ENCODE results near the gene LSAMP. TPM values are rescaled to one million over a fixed set of nuclear protein-coding genes. Genes with fewer than 3 reads are reported as not detected.

Gene LSAMP
- total RNA-seq, 4 donors from 2014 or later, result 1.2 to 3.0 (median 1.8) TPM

DNA sequence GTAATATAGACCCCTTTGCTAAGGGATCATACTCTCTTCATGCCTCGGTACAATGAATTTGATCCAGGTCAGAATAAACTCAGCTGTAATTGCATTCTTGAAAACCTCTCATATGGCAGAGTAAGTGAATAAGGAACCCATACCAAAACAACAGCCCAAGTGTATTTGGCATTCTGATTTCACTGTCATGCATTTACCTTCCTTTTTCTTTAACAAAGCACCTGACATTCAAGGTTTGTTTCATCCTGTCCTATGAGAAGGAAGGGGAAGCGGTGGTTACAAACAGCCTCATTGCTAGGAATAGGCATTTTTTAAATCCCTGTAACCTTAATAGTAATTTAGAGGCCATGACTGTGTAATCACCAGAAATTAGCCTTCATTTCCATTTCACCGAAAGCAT lies 97.1 kb downstream of the LSAMP start:
- intact Hi-C loops (cut with DNase I), result no loop called here
- no peak for TF ChIP-seq CTCF (IDR thresholded peaks at IDR 0.05)
- no peak for TF ChIP-seq POLR2A (IDR thresholded peaks at IDR 0.05; ENCODE audit: low read depth)
- no peak for TF ChIP-seq EP300 (IDR thresholded peaks at IDR 0.05)
- TF ChIP-seq POLR2AphosphoS5 (IDR thresholded peaks at IDR 0.05), result no peak
- no peaks in the 10 kb centered on the region for H3K4me1 ChIP-seq

GRCh38 chr3:116342499-116342898 lies 102.8 kb downstream of the LSAMP start:
- DNase-seq (ENCODE audit: extremely low spot score), result no peak
- intact Hi-C loops (cut with DNase I), result no loop called here
- Histone ChIP-seq H3K4me1 (peaks cover 0 to 5% (median 5%) of the 10 kb centered on the region in 4 donors), H3K4me3 (no peak overlapping the region), H3K27ac (replicated peaks in 1 of 4) (no peak overlapping the region), H3K27me3 (no peaks in the 10 kb centered on the region), H3K36me3 (no peaks in the 10 kb centered on the region), H3K9me3 (no peaks in the 10 kb centered on the region)
- 73% methylated on average over 2 of the region's 2 CpGs for WGBS
- TF ChIP-seq POLR2AphosphoS5 (IDR thresholded peaks at IDR 0.05) (no peak), CTCF (IDR thresholded peaks at IDR 0.05) (no peak), POLR2A (IDR thresholded peaks at IDR 0.05; ENCODE audit: low read depth) (no peak), EP300 (IDR thresholded peaks at IDR 0.05) (no peak)

More for the DNA sequence above, 97.1 kb downstream of the LSAMP start:
- no peaks in the 10 kb centered on the region for H3K27me3 ChIP-seq
- no peak overlapping the region for H3K4me3 ChIP-seq
- WGBS, result 85% methylated on average over 3 of the region's 3 CpGs
- H3K9me3 ChIP-seq, result no peaks in the 10 kb centered on the region
- DNase-seq (ENCODE audit: extremely low spot score), result no peak
- H3K27ac ChIP-seq (replicated peaks in 1 of 4), result no peak overlapping the region
- no peaks in the 10 kb centered on the region for H3K36me3 ChIP-seq

GRCh38 chr3:116341899-116342298 lies 103.4 kb downstream of the LSAMP start:
- no peaks in the 10 kb centered on the region for H3K36me3 ChIP-seq
- no peak for DNase-seq (ENCODE audit: extremely low spot score)
- H3K4me3 ChIP-seq, result no peak overlapping the region
- H3K9me3 ChIP-seq, result no peaks in the 10 kb centered on the region
- H3K4me1 ChIP-seq, result peaks cover 0 to 5% (median 5%) of the 10 kb centered on the region in 4 donors
- intact Hi-C loops (cut with DNase I), result no loop called here
- no peak for TF ChIP-seq POLR2AphosphoS5 (IDR thresholded peaks at IDR 0.05)
- TF ChIP-seq CTCF (IDR thresholded peaks at IDR 0.05), result no peak
- no peak for TF ChIP-seq EP300 (IDR thresholded peaks at IDR 0.05)
- TF ChIP-seq POLR2A (IDR thresholded peaks at IDR 0.05; ENCODE audit: low read depth), result no peak
- H3K27me3 ChIP-seq, result no peaks in the 10 kb centered on the region
- no peak overlapping the region for H3K27ac ChIP-seq (replicated peaks in 1 of 4)

GRCh38 chr3:116341381-116341780 lies 103.9 kb downstream of the LSAMP start:
- DNase-seq (ENCODE audit: extremely low spot score), result no peak
- H3K4me1 ChIP-seq, result peaks cover 0 to 5% (median 5%) of the 10 kb centered on the region in 4 donors
- no peak for TF ChIP-seq EP300 (IDR thresholded peaks at IDR 0.05)
- TF ChIP-seq POLR2A (IDR thresholded peaks at IDR 0.05; ENCODE audit: low read depth), result no peak
- no peak for TF ChIP-seq CTCF (IDR thresholded peaks at IDR 0.05)
- TF ChIP-seq POLR2AphosphoS5 (IDR thresholded peaks at IDR 0.05), result no peak
- H3K9me3 ChIP-seq, result no peaks in the 10 kb centered on the region
- H3K36me3 ChIP-seq, result no peaks in the 10 kb centered on the region
- no peak overlapping the region for H3K27ac ChIP-seq (replicated peaks in 1 of 4)
- 79% methylated on average over 2 of the region's 2 CpGs for WGBS
- intact Hi-C loops (cut with DNase I), result no loop called here
- H3K27me3 ChIP-seq, result no peaks in the 10 kb centered on the region
- no peak overlapping the region for H3K4me3 ChIP-seq

GRCh38 chr3:116340680-116341216 lies 104.5 kb downstream of the LSAMP start:
- 78% methylated on average over 1 of the region's 1 CpG for WGBS
- intact Hi-C loops (cut with DNase I), result no loop called here
- no peak for TF ChIP-seq POLR2A (IDR thresholded peaks at IDR 0.05; ENCODE audit: low read depth)
- no peak for TF ChIP-seq POLR2AphosphoS5 (IDR thresholded peaks at IDR 0.05)
- no peak for TF ChIP-seq EP300 (IDR thresholded peaks at IDR 0.05)
- TF ChIP-seq CTCF (IDR thresholded peaks at IDR 0.05), result no peak
- DNase-seq (ENCODE audit: extremely low spot score), result no peak
- H3K36me3 ChIP-seq, result no peaks in the 10 kb centered on the region
- no peak overlapping the region for H3K27ac ChIP-seq (replicated peaks in 1 of 4)
- H3K4me3 ChIP-seq, result no peak overlapping the region
- H3K9me3 ChIP-seq, result no peaks in the 10 kb centered on the region
- H3K4me1 ChIP-seq, result peaks cover 0 to 5% (median 5%) of the 10 kb centered on the region in 4 donors
- H3K27me3 ChIP-seq, result no peaks in the 10 kb centered on the region

Measured in esophagus muscularis mucosa (tissue), 4 donors.